DMS114 treated with DMSO at 0.1 percent for 48 hours (cell line): ENCODE data around the gene IL12RB1.
"Not testable (repeated sequence)": the region's sequence is repeated elsewhere in the genome, so short reads cannot be mapped to it uniquely, and the experiment has no call there.

ENCODE experiments used
- DNase-seq: peaks from one replicate; lab custom pipeline; 2025; ENCODE audit not compliant: unreplicated experiment; lab: John Stamatoyannopoulos, UW

The IL12RB1 gene

GRCh38 chr19:18051887-18052286 is 34.8 kb downstream of the IL12RB1 start:
- no peak for DNase-seq

- no peak for DNase-seq
Observed at GRCh38 chr19:18049385-18049784, 37.3 kb downstream of the IL12RB1 start.

GRCh38 chr19:18046059-18046718 is 40.5 kb downstream of the IL12RB1 start:
- DNase-seq, result no peak

- no peak for DNase-seq
Observed at GRCh38 chr19:18045307-18046050, 41.3 kb downstream of the IL12RB1 start.

- no peak for DNase-seq
Observed at GRCh38 chr19:18044825-18045304, 41.9 kb downstream of the IL12RB1 start.

- DNase-seq, result no peak
Observed at GRCh38 chr19:18043676-18044075, 43.1 kb downstream of the IL12RB1 start.

GRCh38 chr19:18041054-18041453 is 45.7 kb downstream of the IL12RB1 start:
- DNase-seq, result no peak

- DNase-seq, result not testable (repeated sequence)
Observed at GRCh38 chr19:18032102-18032501, 54.6 kb downstream of the IL12RB1 start.

- DNase-seq, result not testable (repeated sequence)
Observed at GRCh38 chr19:18031401-18031800, 55.3 kb downstream of the IL12RB1 start.

- DNase-seq, result no peak
Observed at GRCh38 chr19:18029617-18030338, 57.0 kb downstream of the IL12RB1 start.

GRCh38 chr19:18027151-18027550 is 59.6 kb downstream of the IL12RB1 start:
- DNase-seq, result no peak

- DNase-seq, result no peak
Observed at GRCh38 chr19:18023622-18024251, 63.0 kb downstream of the IL12RB1 start.

- no peak for DNase-seq
Observed at GRCh38 chr19:18021121-18021755, 65.5 kb downstream of the IL12RB1 start.

GRCh38 chr19:18020212-18021085 is 66.3 kb downstream of the IL12RB1 start:
- DNase-seq, result no peak

GRCh38 chr19:18017275-18018083 is 69.3 kb downstream of the IL12RB1 start:
- DNase-seq, result no peak

GRCh38 chr19:18016209-18016910 is 70.4 kb downstream of the IL12RB1 start:
- DNase-seq, result no peak

GRCh38 chr19:18014197-18014596 is 72.5 kb downstream of the IL12RB1 start:
- no peak for DNase-seq
